Heart left ventricle (tissue), 13 donors: ENCODE data around the gene SUGCT.

ENCODE experiments used
- CTCF ChIP-seq, 12 donors: fragments of 200-600 bp; sonication (generic) in 4 of 12; IDR thresholded peaks; one replicate each; pipeline versions ENCODE4 v1.5.0 to v1.8.0; 2018 to 2022; ENCODE audit warnings: antibody characterized with exemption in 12 of 12, mild to moderate bottlenecking in 5 of 12
- POLR2A ChIP-seq, 2 donors: fragments of 450-650 bp; IDR thresholded peaks; one replicate each; pipeline ENCODE4 v1.6.1; 2017; ENCODE audit warnings: antibody characterized with exemption in 2 of 2, mild to moderate bottlenecking in 2 of 2, moderate library complexity in 2 of 2
- donor health status: ischemic (EF 13 %, LVEDD 7.1; RV severe dilation, severe dysfunction).
- donor health status: DM: no; HTN: yes; CAD: no.
- donor health status: DM: no; HTN: no; CAD: no.
- donor health status: ischemic (EF 25% LVEDD 6.9; RV normal size, moderate dysfunction).
- donor health status: ischemic (EF 25% LVEDD 5.7; RV mildly dilated, moderate dysfunction).
- donor health status: ischemic (EF 35%, LVEDD 5.7; RV mildly dilated, moderate dysfunction).
- donor health status: nonischemic (EF 11% LVEDD 7.7; RV severe dilation, severe dysfunction).
- donor health status: DM: yes; HTN: yes; CAD: no.
- donor health status: PGD.
- donor health status: ischemic (EF 29% LVEDD 5.4; RV normal size, mild dysfunction).
- donor health status: nonischemic (EF 23%, LVEDD 6.1; RV moderate dilation, normal function).

DNA sequence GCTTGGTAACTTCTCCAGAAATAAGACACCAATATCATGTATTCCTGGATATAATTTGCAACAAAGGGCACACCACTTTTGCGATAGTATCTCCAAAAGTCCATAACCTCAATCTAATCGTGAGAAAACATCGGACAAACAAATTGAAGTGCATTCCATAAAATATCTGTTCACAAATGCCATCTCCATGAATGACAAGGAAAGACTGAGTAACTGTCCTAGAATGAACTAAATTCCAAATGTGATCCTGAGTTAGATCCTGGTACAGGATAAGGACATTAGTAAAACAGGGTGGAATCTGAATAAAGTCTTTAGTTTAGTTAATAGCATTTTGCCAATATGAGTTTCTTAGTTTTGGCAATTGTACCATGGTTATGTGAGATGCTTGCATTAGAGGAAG lies 384.2 kb downstream of the SUGCT start:
- TF ChIP-seq CTCF (IDR thresholded peaks at IDR 0.05) = no peak
- TF ChIP-seq POLR2A (IDR thresholded peaks at IDR 0.05) = no peak
